Measurements from ENCODE around the gene MRPS9. TPM values are rescaled to one million over a fixed set of nuclear protein-coding genes. Genes with fewer than 3 reads are reported as not detected.

Gene MRPS9
- total RNA-seq, 2 donors from 2014 or later: 21.4 to 38.4 TPM

GRCh38 chr2:105099153-105099552 is 61.3 kb downstream of the MRPS9 start:
- no peaks in the 10 kb centered on the region for H3K9me3 Mint-ChIP-seq
- H3K4me1 Mint-ChIP-seq: no peaks in the 10 kb centered on the region
- no peak overlapping the region for H3K4me3 Mint-ChIP-seq
- ATAC-seq (replicated peaks): no peak
- H3K27me3 Mint-ChIP-seq: no peaks in the 10 kb centered on the region
- peaks cover 61% of the 10 kb centered on the region for H3K36me3 Mint-ChIP-seq (ENCODE audit: low read depth)
- no peak overlapping the region for H3K27ac Mint-ChIP-seq

DNA sequence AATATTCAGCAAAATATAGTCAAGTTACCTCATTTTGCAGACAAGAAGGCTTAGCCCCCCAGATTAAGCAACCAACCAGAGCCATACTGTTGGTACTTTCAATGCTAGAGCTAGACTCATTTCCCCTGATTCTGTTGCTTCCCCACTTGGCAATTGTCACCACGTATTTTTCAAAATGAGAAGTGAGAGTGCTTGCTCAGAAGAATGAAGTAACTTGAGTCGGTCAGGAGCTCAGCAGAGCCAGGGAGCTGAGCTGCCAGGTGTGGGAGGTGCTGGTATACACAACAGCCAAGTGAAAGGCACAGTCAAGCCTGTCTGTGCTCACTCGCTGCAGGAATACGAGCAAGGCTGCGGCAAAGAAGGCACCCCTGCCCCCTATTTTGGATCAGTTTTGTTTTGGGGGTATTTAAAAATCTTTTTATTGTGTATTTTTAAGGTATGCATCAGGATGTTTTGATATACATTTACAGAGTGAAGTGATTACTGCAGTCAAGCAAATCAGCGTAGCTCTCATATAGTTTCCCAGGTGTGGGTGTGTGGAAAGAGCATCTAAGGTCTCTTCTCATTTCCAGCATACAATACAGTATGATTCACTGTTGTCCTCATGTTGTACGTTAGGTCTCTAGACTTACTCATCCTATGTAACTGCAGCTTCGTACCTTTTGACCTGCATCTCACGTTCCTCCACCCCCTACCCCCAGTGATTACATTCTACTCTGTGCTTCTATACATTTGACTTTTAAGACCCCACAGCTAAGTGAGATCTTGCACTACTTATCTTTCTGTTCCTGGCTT is 62.4 kb downstream of the MRPS9 start:
- ATAC-seq (replicated peaks): peak; percentile 64
- Mint-ChIP-seq H3K36me3 (ENCODE audit: low read depth) (peaks cover 61% of the 10 kb centered on the region), H3K9me3 (no peaks in the 10 kb centered on the region)

GRCh38 chr2:105102001-105102400 is 64.1 kb downstream of the MRPS9 start:
- H3K9me3 Mint-ChIP-seq: no peaks in the 10 kb centered on the region
- ATAC-seq (replicated peaks): no peak
- no peak overlapping the region for H3K4me3 Mint-ChIP-seq
- peak overlapping the region; percentile 19 for H3K27ac Mint-ChIP-seq
- H3K4me1 Mint-ChIP-seq: no peaks in the 10 kb centered on the region
- peaks cover 49% of the 10 kb centered on the region for H3K36me3 Mint-ChIP-seq (ENCODE audit: low read depth)
- H3K27me3 Mint-ChIP-seq: no peaks in the 10 kb centered on the region

More for the DNA sequence above, 62.4 kb downstream of the MRPS9 start:
- no peak overlapping the region for H3K27ac Mint-ChIP-seq
- no peak overlapping the region for H3K4me3 Mint-ChIP-seq
- no peaks in the 10 kb centered on the region for H3K27me3 Mint-ChIP-seq
- no peaks in the 10 kb centered on the region for H3K4me1 Mint-ChIP-seq

GRCh38 chr2:105102963-105103421 is 65.1 kb downstream of the MRPS9 start:
- Mint-ChIP-seq H3K4me1 (no peaks in the 10 kb centered on the region), H3K27me3 (no peaks in the 10 kb centered on the region), H3K27ac (no peak overlapping the region), H3K4me3 (no peak overlapping the region), H3K36me3 (ENCODE audit: low read depth) (peaks cover 39% of the 10 kb centered on the region), H3K9me3 (no peaks in the 10 kb centered on the region)
- no peak for ATAC-seq (replicated peaks)

- Mint-ChIP-seq H3K9me3 (no peaks in the 10 kb centered on the region), H3K4me1 (no peaks in the 10 kb centered on the region), H3K27me3 (no peaks in the 10 kb centered on the region), H3K27ac (no peak overlapping the region), H3K36me3 (ENCODE audit: low read depth) (peaks cover 34% of the 10 kb centered on the region), H3K4me3 (no peak overlapping the region)
- no peak for ATAC-seq (replicated peaks)
Measured at GRCh38 chr2:105103481-105103880, 65.6 kb downstream of the MRPS9 start.

- H3K36me3 Mint-ChIP-seq (ENCODE audit: low read depth): peaks cover 29% of the 10 kb centered on the region
- H3K9me3 Mint-ChIP-seq: no peaks in the 10 kb centered on the region
- no peak overlapping the region for H3K27ac Mint-ChIP-seq
- ATAC-seq (replicated peaks): no peak
- no peaks in the 10 kb centered on the region for H3K4me1 Mint-ChIP-seq
- H3K27me3 Mint-ChIP-seq: no peaks in the 10 kb centered on the region
- no peak overlapping the region for H3K4me3 Mint-ChIP-seq
Measured at GRCh38 chr2:105104208-105104731, 66.4 kb downstream of the MRPS9 start.

DNA sequence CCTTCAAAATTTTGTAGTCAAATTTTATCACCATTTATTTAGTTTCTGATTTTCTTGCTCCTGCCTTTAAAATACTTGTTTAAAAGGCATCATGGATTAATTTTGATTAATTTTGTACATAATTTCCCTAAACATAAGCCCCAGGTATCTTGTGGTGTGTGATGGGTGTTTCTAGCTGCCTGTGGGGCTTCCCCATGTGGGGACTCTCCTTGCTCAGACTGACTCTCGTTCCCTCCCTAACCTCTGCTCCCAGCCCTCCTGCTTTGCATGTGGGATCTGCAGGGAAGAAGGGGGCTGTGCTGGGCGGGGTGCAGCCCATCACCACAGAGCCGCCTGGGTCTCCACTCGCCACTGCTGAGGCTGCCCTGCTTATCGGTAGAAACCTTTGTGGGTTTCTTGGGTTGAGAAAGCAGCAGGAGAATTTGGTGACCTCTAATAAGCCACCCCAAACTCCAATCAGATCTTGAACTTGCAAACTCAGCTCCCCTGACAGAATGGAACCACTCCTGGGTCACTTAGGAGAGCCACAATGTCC is 72.5 kb downstream of the MRPS9 start:
- Mint-ChIP-seq H3K4me3 (no peak overlapping the region), H3K27ac (no peak overlapping the region), H3K4me1 (no peaks in the 10 kb centered on the region), H3K9me3 (no peaks in the 10 kb centered on the region), H3K27me3 (no peaks in the 10 kb centered on the region), H3K36me3 (ENCODE audit: low read depth) (no peaks in the 10 kb centered on the region)
- no peak for ATAC-seq (replicated peaks)

- Mint-ChIP-seq H3K36me3 (ENCODE audit: low read depth) (no peaks in the 10 kb centered on the region), H3K4me3 (no peak overlapping the region), H3K27ac (no peak overlapping the region), H3K27me3 (no peaks in the 10 kb centered on the region), H3K4me1 (no peaks in the 10 kb centered on the region), H3K9me3 (no peaks in the 10 kb centered on the region)
- ATAC-seq (replicated peaks): no peak
Measured at GRCh38 chr2:105111365-105112150, 73.7 kb downstream of the MRPS9 start.

- ATAC-seq (replicated peaks): no peak
- H3K27ac Mint-ChIP-seq: no peak overlapping the region
- H3K27me3 Mint-ChIP-seq: no peaks in the 10 kb centered on the region
- no peaks in the 10 kb centered on the region for H3K4me1 Mint-ChIP-seq
- H3K36me3 Mint-ChIP-seq (ENCODE audit: low read depth): no peaks in the 10 kb centered on the region
- H3K4me3 Mint-ChIP-seq: no peak overlapping the region
- H3K9me3 Mint-ChIP-seq: no peaks in the 10 kb centered on the region
Measured at GRCh38 chr2:105112345-105112744, 74.5 kb downstream of the MRPS9 start.

DNA sequence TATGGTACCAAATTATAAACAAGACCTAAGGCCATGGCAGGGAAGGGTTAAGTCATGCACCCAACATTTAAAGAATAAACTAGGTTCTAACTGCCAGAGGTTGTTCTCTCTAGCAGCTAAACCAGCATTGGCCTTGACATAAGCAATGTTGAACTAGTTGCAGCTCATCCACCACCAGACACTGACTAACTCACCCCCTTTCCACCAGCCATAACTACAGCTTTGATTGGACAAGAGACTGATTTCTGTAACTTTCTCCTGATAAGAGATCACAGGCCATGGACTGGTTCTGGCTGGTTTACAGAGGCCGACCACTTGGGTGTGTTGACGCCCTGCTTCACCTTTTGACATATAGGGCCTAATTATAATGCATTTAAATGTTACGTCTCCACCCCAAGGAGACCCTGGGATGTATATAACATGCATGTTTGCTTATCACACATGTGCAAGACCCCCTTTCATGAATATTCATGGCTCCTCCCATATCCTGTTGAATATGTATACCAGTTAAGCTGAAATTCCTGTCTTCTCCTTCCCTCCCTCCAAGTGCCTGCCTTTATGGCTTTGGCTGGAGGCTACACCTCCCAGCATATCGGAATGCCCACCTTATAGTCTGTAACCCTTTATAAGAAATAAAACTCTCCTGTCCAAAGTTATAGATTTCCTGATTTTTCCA is 75.9 kb downstream of the MRPS9 start:
- no peak for ATAC-seq (replicated peaks)
- Mint-ChIP-seq H3K4me3 (no peak overlapping the region), H3K27me3 (no peaks in the 10 kb centered on the region), H3K36me3 (ENCODE audit: low read depth) (no peaks in the 10 kb centered on the region), H3K4me1 (no peaks in the 10 kb centered on the region), H3K27ac (no peak overlapping the region), H3K9me3 (no peaks in the 10 kb centered on the region)

DNA sequence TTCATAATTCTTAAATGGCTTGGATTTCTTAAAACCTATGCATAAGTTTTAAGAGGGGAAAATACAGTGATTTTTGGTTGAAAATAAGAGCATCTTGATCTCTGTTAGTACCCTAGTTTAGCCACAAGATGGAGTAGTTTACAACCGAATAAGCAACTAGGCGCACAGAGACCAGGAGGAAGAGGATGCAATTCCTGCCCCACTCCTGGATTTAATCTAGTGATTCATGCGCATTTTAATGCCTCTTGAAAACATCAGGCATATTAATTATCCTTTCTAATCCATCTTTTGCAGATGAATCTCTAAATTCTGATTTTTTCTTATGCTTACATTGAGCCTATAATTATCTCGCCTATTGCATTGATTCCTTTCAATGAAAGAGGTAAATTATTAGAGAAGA is 76.7 kb downstream of the MRPS9 start:
- H3K9me3 Mint-ChIP-seq: no peaks in the 10 kb centered on the region
- H3K4me3 Mint-ChIP-seq: no peak overlapping the region
- no peaks in the 10 kb centered on the region for H3K4me1 Mint-ChIP-seq
- ATAC-seq (replicated peaks): no peak
- no peaks in the 10 kb centered on the region for H3K27me3 Mint-ChIP-seq
- H3K36me3 Mint-ChIP-seq (ENCODE audit: low read depth): no peaks in the 10 kb centered on the region
- H3K27ac Mint-ChIP-seq: no peak overlapping the region

DNA sequence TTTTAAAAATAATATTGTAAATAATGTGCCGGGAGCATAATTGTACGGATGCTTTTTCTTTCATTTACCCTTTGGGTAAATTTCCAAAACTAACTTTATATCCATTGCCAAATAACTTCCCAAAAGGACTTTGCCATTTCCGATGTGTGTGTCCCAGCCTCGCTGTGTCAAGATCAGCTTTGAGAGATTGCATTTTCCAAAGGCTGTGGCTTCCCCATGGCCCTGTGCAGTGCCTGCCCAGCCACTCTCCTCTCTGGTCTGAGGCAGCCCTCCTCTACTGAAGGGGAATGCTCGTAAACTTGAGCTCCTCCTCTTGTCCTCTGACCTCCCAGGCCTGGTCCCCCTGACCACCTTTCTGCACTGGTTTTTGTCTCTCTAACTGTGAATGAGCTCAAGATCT is 78.5 kb downstream of the MRPS9 start:
- Mint-ChIP-seq H3K27me3 (no peaks in the 10 kb centered on the region), H3K9me3 (no peaks in the 10 kb centered on the region), H3K4me1 (no peaks in the 10 kb centered on the region), H3K36me3 (ENCODE audit: low read depth) (no peaks in the 10 kb centered on the region), H3K27ac (no peak overlapping the region), H3K4me3 (no peak overlapping the region)
- ATAC-seq (replicated peaks): no peak

- Mint-ChIP-seq H3K4me3 (no peak overlapping the region), H3K27me3 (no peaks in the 10 kb centered on the region), H3K9me3 (no peaks in the 10 kb centered on the region), H3K27ac (no peak overlapping the region), H3K4me1 (no peaks in the 10 kb centered on the region), H3K36me3 (ENCODE audit: low read depth) (no peaks in the 10 kb centered on the region)
- ATAC-seq (replicated peaks): no peak
Measured at GRCh38 chr2:105117565-105117964, 79.7 kb downstream of the MRPS9 start.

DNA sequence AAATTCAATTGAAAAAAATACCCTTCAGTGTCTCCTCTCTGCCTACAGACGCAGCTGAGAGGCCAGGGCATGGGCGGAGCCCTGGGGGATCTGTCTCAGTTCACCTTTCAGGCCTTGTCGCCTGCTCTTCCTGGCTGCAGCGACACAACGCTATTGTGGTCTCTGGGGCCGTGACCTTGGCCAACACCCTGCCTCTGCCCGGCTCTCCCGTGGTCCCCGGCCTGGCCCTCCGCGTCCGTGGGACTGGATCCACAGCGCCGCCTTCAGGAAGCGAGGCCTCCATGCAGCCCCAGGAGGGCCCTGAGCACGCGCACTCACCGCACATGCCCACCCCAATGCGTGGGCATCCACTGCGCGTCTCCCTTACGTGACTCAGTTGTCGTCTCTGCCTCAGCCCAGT is 81.1 kb downstream of the MRPS9 start:
- ATAC-seq (replicated peaks): no peak
- Mint-ChIP-seq H3K27ac (no peak overlapping the region), H3K36me3 (ENCODE audit: low read depth) (no peaks in the 10 kb centered on the region), H3K4me1 (no peaks in the 10 kb centered on the region), H3K4me3 (no peak overlapping the region), H3K27me3 (peaks cover 2% of the 10 kb centered on the region), H3K9me3 (no peaks in the 10 kb centered on the region)
